ENCODE results near the gene KANK4.
"Not testable (repeated sequence)": the region's sequence is repeated elsewhere in the genome, so short reads cannot be mapped to it uniquely, and the experiment has no call there.

The KANK4 gene

DNA sequence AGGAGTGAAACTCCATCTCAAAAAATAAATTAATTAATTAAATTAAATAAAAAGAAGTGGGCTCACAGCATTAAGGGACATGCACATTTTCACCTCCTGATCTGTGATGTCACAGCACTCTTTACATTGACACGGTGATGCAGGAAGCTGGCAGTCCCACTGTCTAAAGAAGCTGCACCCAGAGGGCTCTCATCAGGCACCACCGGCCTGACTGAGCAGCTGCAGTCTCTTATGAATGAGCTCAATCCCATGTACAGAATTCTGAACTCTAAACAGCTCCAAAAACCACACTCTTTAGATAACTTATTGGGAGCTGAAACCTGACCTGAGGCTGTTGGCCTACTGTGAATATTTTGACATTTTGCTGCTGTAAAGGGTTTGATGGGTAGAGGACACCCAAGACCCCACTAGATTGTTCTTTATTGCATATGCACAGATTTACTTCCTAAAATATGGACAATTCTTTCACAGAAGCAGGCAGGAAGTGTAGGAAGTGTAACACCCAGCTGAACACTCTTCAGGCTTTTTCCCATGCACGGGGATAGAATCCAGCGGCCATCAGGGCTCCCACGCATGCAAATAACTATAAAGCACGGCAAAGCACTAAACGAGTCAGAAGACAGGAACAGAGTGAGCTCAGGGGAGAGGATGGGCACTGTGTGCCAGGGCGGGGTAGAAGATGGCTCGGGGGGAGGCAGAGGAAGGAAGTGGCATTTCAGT, 78.4 kb downstream of the KANK4 start:
- TF ChIP-seq, protein P1, sequence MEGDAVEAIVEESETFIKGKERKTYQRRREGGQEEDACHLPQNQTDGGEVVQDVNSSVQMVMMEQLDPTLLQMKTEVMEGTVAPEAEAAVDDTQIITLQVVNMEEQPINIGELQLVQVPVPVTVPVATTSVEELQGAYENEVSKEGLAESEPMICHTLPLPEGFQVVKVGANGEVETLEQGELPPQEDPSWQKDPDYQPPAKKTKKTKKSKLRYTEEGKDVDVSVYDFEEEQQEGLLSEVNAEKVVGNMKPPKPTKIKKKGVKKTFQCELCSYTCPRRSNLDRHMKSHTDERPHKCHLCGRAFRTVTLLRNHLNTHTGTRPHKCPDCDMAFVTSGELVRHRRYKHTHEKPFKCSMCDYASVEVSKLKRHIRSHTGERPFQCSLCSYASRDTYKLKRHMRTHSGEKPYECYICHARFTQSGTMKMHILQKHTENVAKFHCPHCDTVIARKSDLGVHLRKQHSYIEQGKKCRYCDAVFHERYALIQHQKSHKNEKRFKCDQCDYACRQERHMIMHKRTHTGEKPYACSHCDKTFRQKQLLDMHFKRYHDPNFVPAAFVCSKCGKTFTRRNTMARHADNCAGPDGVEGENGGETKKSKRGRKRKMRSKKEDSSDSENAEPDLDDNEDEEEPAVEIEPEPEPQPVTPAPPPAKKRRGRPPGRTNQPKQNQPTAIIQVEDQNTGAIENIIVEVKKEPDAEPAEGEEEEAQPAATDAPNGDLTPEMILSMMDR (IDR thresholded peaks at IDR 0.05; ENCODE audit: insufficient read depth, low read depth, low read length, missing control alignments), result no peak
- no peak for DNase-seq (ENCODE audit: low read depth)

DNA sequence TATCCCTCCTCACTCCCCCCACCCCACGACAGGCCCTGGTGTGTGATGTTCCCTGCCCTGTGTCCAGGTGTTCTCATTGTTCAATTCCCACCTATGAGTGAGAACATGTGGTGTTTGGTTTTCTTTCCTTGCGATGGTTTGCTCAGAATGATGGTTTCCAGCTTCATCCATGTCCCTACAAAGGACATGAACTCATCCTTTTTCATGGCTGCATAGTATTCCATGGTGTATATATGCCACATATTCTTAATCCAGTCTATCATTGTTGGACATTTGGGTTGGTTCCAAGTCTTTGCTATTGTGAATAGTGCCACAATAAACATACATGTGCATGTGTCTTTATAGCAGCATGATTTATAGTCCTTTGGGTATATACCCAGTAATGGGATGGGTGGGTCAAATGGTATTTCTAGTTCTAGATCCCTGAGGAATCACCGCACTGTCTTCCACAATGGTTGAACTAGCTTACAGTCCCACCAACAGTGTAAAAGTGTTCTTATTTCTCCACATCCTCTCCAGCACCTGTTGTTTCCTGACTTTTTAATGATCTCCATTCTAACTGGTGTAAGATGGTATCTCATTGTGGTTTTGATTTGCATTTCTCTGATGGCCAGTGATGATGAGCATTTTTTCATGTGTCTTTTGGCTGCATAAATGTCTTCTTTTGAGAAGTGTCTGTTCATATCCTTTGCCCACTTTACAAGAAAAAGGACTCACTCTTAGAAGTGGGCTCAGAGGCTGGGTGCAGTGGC, 79.4 kb downstream of the KANK4 start:
- not testable (repeated sequence) for DNase-seq (ENCODE audit: low read depth); H3K4me3 ChIP-seq (ENCODE audit: low read depth, low read length)

More for the DNA sequence above, 78.4 kb downstream of the KANK4 start:
- H3K4me3 ChIP-seq (ENCODE audit: low read depth, low read length), result no peak overlapping the region

DNA sequence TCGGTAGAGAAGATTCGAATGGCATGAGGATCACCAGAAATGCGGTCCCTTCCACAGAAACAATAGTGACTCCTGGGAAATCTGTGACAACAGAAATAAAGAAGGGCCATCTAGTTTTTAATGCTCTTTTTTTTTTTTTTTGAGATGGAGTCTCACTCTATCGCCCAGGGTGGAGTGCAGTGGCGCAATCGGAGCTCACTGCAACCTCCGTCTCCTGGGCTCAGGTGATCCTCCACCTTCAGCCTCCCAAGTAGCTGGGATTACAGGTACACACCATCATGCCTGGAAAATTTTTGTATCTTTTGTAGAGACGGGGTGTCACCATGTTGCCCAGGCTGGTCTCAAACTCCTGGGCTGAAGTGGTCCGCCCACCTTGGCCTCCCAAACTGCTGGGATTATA, 80.7 kb downstream of the KANK4 start:
- H3K4me3 ChIP-seq (ENCODE audit: low read depth, low read length), result no peak overlapping the region
- no peak for DNase-seq (ENCODE audit: low read depth)
- TF ChIP-seq, protein P1 (IDR thresholded peaks at IDR 0.05; ENCODE audit: insufficient read depth, low read depth, low read length, missing control alignments), result no peak

DNA sequence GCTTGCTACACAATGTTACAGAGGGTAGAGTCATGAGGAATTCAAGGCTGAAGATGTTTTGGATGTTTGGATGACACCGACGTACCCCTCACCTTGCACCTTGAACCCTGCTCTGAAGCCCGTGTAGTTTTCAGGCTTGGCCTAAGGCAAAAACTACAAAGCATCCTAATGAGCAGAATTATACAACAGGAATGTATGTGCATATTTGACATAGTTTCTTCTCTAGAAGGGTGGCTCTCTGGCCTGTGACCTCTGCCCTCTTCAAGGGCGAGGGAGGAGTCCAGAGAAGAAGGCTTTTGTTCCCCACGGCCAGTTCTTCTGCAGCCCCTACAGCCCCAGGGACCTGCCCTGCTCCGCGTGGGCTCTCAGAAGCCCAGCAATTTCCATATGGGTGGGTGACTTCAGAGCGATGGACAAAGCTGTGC, 81.3 kb downstream of the KANK4 start:
- TF ChIP-seq, protein P1 (IDR thresholded peaks at IDR 0.05; ENCODE audit: insufficient read depth, low read depth, low read length, missing control alignments), result no peak
- H3K4me3 ChIP-seq (ENCODE audit: low read depth, low read length), result no peak overlapping the region
- no peak for DNase-seq (ENCODE audit: low read depth)

DNA sequence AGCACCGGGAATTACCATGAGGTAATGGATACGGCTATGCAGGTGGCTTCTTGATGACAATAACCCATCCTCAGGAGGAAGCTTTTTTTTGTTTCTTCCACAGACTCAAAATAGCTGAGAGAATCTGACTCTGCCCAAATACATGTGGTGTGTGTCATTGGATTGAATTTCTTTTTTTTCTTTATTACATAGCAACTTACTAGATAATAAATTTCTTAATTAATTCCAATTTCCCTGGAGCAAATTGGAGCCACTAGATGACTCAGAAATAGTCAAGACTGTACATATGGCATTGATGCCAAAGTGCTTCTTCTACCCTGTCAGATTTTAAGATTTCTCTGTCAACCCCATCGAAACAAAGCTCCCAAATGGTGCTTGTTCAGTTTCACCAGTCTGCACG, 81.9 kb downstream of the KANK4 start:
- no peak for DNase-seq (ENCODE audit: low read depth)
- H3K4me3 ChIP-seq (ENCODE audit: low read depth, low read length), result no peak overlapping the region
- TF ChIP-seq, protein P1 (IDR thresholded peaks at IDR 0.05; ENCODE audit: insufficient read depth, low read depth, low read length, missing control alignments), result no peak

DNA sequence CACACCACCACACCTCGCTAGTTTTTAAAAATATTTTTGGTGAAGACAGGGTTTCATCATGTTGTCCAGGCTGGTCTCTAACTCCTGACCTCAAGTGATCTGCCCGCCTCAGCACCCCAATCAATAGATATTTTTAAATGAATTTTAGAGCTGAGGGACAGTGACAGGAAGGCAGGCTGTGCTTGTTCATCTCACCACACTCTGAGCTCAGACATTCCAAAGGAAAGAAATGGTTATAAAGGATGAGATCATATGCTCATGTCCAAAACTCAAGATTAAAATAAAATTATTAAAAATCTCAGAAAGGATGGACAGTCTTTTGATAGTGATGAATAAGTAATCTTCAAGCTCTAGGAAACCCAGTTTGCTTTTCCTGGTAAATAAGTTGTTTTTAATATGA, 83.7 kb downstream of the KANK4 start:
- no peak overlapping the region for H3K4me3 ChIP-seq (ENCODE audit: low read depth, low read length)
- DNase-seq (ENCODE audit: low read depth), result no peak
- TF ChIP-seq, protein P1 (IDR thresholded peaks at IDR 0.05; ENCODE audit: insufficient read depth, low read depth, low read length, missing control alignments), result no peak

DNA sequence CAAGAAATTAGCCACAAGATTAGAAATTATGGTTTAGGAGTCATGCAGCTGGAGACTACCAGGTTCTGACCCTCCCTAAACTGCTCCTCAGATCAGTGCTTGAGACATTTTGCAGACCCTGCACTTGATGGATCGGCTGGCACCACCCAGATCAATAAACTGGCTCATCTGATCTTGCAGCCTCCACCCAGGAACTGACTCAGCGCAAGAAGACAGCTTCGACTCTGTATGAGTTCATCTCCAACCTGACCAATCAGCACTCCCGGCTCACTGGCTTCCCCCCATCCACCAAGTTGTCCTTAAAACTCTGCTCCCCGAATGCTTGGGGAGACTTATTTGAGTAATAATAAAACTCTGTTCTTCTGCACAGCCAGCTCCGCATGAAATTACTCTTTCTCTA, 84.5 kb downstream of the KANK4 start:
- TF ChIP-seq, protein P1 (IDR thresholded peaks at IDR 0.05; ENCODE audit: insufficient read depth, low read depth, low read length, missing control alignments), result no peak
- no peak for DNase-seq (ENCODE audit: low read depth)
- no peak overlapping the region for H3K4me3 ChIP-seq (ENCODE audit: low read depth, low read length)
